HepG2 (cell line): ENCODE data around the gene SEPTIN10. TPM values are rescaled to one million over a fixed set of nuclear protein-coding genes. Genes with fewer than 3 reads are reported as not detected.
A peak's percentile ranks its signal among the peaks of the same experiment; 100 is the strongest.

Experiments
- FOXO1 ChIP-seq: sonication (generic); formaldehyde crosslinking; IDR thresholded peaks from 2 replicates; pipeline ENCODE4 v1.4.0; 2020; ENCODE audit warnings: missing genetic modification reagents
- KLF16 ChIP-seq, 2 experiments: sonication (generic) in 1 of 2; formaldehyde crosslinking in 1 of 2; IDR thresholded peaks; 2 replicates each; pipeline versions ENCODE4 v1.6.1 to v1.8.0; 2016 to 2023; ENCODE audit warnings: missing genetic modification reagents in 2 of 2, missing compliant biosample characterization in 1 of 2
- KMT2A ChIP-seq: sonication (generic); formaldehyde crosslinking; IDR thresholded peaks from 2 replicates; pipeline ENCODE4 v1.4.0; 2020; ENCODE audit warnings: missing genetic modification reagents
- MTA1 ChIP-seq: sonication (generic); formaldehyde crosslinking; IDR thresholded peaks from 2 replicates; pipeline ENCODE4 v1.4.0; 2020; ENCODE audit warnings: missing genetic modification reagents, mild to moderate bottlenecking, borderline replicate concordance
- MTF2 ChIP-seq: sonication (generic); formaldehyde crosslinking; IDR thresholded peaks from 2 replicates; pipeline ENCODE4 v1.5.0; 2020; ENCODE audit warnings: missing genetic modification reagents, borderline replicate concordance
- NCOA2 ChIP-seq: sonication (generic); formaldehyde crosslinking; IDR thresholded peaks from 2 replicates; pipeline ENCODE4 v1.8.0; 2022; ENCODE audit warnings: inconsistent platforms
- NFYC ChIP-seq: IDR thresholded peaks from 2 replicates; pipeline ENCODE4 v1.6.1; 2016; ENCODE audit warnings: missing genetic modification reagents, missing compliant biosample characterization
- RELA ChIP-seq: sonication (generic); formaldehyde crosslinking; IDR thresholded peaks from 2 replicates; pipeline ENCODE4 v1.4.0; 2020; ENCODE audit warnings: missing genetic modification reagents
- SAFB2 ChIP-seq: sonication (generic); formaldehyde crosslinking; IDR thresholded peaks from 2 replicates; pipeline ENCODE4 v1.5.1; 2020; ENCODE audit warnings: missing genetic modification reagents, low read depth, mild to moderate bottlenecking, borderline replicate concordance
- SETDB1 ChIP-seq: sonication (generic); formaldehyde crosslinking; IDR thresholded peaks from 2 replicates; pipeline ENCODE4 v1.5.1; 2020; ENCODE audit warnings: missing genetic modification reagents, mild to moderate bottlenecking, borderline replicate concordance
- TCF7L2 ChIP-seq: IDR thresholded peaks from 2 replicates; pipeline ENCODE4 v1.6.1; 2011; ENCODE audit warnings: mild to moderate bottlenecking, low read depth, low read length, moderate library complexity
- ZNF12 ChIP-seq: sonication (generic); formaldehyde crosslinking; IDR thresholded peaks from 2 replicates; pipeline ENCODE4 v1.5.0; 2020; ENCODE audit warnings: missing genetic modification reagents
- ZNF235 ChIP-seq: sonication (generic); formaldehyde crosslinking; IDR thresholded peaks from 2 replicates; pipeline ENCODE4 v1.8.1; 2023; ENCODE audit warnings: mild to moderate bottlenecking, missing genetic modification reagents, borderline replicate concordance
- ZNF264 ChIP-seq: sonication (generic); formaldehyde crosslinking; IDR thresholded peaks from 2 replicates; pipeline ENCODE4 v1.4.0; 2020; ENCODE audit warnings: missing genetic modification reagents
- ZNF777 ChIP-seq: sonication (generic); formaldehyde crosslinking; IDR thresholded peaks from 2 replicates; pipeline ENCODE4 v1.4.0; 2020; ENCODE audit warnings: missing genetic modification reagents
- ZNF879 ChIP-seq: sonication (generic); formaldehyde crosslinking; IDR thresholded peaks from 2 replicates; pipeline ENCODE4 v1.8.1; 2023; ENCODE audit warnings: missing genetic modification reagents
- ZSCAN22 ChIP-seq: sonication (generic); formaldehyde crosslinking; IDR thresholded peaks from 2 replicates; pipeline ENCODE4 v1.4.0; 2020; ENCODE audit warnings: mild to moderate bottlenecking, missing genetic modification reagents
- polyA plus RNA-seq, 8 experiments: library from polyadenylated mRNA; depleted of rRNA in 3 of 8; stranded (reverse) in 7 of 8; unstranded in 1 of 8; fragments of >200 nt; fragmentation: Illumina TruSeq in 4 of 8; extraction: Trizol in 4 of 8; gene quantifications; 2 replicates each; pipeline versions ENCODE4 v1.2.1 to v1.2.3, GENCODE V29; 2011 to 2016; ENCODE audit warnings: low read depth in 4 of 8, missing spikeins in 1 of 8, mixed read lengths in 1 of 8; ENCODE audit not compliant: insufficient read depth in 1 of 8
- total RNA-seq, 5 experiments: library from RNA; depleted of rRNA; stranded (reverse); fragments of >200 nt; fragmentation: Illumina TruSeq; extraction: Trizol; gene quantifications; 2 replicates each; pipeline ENCODE4 v1.2.3, GENCODE V29; 2016; ENCODE audit warnings: low read depth in 1 of 5
- TF ChIP-seq, protein P1 (sequence below): sonication (generic); formaldehyde crosslinking; IDR thresholded peaks from 2 replicates; pipeline ENCODE4 v1.5.0; 2020; ENCODE audit warnings: mild to moderate bottlenecking, low read depth, missing genetic modification reagents, borderline replicate concordance
- TF ChIP-seq, protein P2 (sequence below): sonication (generic); formaldehyde crosslinking; IDR thresholded peaks from 2 replicates; pipeline ENCODE4 v1.4.0; 2020; ENCODE audit warnings: mild to moderate bottlenecking, missing genetic modification reagents
- TF ChIP-seq, protein P3 (sequence below): sonication (generic); formaldehyde crosslinking; conservative IDR thresholded peaks from 2 replicates; pipeline ENCODE4 v1.8.1; 2023; ENCODE audit warnings: missing genetic modification reagents
- TF ChIP-seq, protein P4 (sequence below), 2 experiments: sonication (generic) in 1 of 2; formaldehyde crosslinking in 1 of 2; IDR thresholded peaks; 2 replicates each; pipeline versions ENCODE4 v1.5.1 to v1.6.1; 2011 to 2020; ENCODE audit warnings: borderline replicate concordance in 1 of 2, low read depth in 1 of 2, low read length in 1 of 2, mild to moderate bottlenecking in 1 of 2, missing genetic modification reagents in 1 of 2, moderate library complexity in 1 of 2

SEPTIN10 gene
- total and polyA plus RNA-seq, 2 of the 13 experiments (the other 11 are each of a cell fraction or from before 2014, with no cell fraction given), result 45.8 to 67.5 TPM

DNA sequence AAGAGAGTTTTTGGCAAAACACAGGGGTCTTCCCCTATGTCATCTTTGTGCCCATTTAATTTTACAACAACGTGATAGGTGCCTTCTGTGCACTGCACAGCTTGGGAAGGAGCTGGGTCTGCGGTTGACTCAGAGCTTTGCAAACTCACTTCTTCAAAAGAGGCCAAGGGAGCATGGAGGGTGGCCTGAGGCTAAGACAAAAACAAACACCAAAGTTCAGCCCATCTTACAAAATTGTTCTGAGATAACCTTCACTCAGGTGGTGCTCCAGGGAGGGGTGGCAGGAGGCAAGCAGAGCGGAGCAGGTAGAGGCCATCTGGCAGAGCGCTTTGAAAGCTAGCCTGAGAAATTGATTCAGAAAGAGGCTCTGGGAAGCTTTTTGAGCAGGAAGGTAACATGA lies 10.2 kb upstream of the SEPTIN10 start (continued):
- no peak for TF ChIP-seq NFYC
- TF ChIP-seq ZNF777 (CRISPR knock-in tag), result no peak
- no peak for TF ChIP-seq TCF7L2
- no peak for TF ChIP-seq ZSCAN22 (CRISPR knock-in tag)
- TF ChIP-seq MTA1 (CRISPR knock-in tag), result no peak
- TF ChIP-seq, protein P1, sequence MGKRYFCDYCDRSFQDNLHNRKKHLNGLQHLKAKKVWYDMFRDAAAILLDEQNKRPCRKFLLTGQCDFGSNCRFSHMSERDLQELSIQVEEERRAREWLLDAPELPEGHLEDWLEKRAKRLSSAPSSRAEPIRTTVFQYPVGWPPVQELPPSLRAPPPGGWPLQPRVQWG (CRISPR knock-in tag), result no peak
- TF ChIP-seq ZNF264 (CRISPR knock-in tag), result no peak
- TF ChIP-seq ZNF235 (CRISPR knock-in tag), result no peak
- TF ChIP-seq FOXO1 (CRISPR knock-in tag), result peak; percentile 31; the same call in 1 of the 2 replicates
- no peak for TF ChIP-seq NCOA2 (CRISPR knock-in tag)
- TF ChIP-seq RELA (CRISPR knock-in tag), result no peak
- TF ChIP-seq MTF2 (CRISPR knock-in tag), result no peak
- TF ChIP-seq, protein P2, sequence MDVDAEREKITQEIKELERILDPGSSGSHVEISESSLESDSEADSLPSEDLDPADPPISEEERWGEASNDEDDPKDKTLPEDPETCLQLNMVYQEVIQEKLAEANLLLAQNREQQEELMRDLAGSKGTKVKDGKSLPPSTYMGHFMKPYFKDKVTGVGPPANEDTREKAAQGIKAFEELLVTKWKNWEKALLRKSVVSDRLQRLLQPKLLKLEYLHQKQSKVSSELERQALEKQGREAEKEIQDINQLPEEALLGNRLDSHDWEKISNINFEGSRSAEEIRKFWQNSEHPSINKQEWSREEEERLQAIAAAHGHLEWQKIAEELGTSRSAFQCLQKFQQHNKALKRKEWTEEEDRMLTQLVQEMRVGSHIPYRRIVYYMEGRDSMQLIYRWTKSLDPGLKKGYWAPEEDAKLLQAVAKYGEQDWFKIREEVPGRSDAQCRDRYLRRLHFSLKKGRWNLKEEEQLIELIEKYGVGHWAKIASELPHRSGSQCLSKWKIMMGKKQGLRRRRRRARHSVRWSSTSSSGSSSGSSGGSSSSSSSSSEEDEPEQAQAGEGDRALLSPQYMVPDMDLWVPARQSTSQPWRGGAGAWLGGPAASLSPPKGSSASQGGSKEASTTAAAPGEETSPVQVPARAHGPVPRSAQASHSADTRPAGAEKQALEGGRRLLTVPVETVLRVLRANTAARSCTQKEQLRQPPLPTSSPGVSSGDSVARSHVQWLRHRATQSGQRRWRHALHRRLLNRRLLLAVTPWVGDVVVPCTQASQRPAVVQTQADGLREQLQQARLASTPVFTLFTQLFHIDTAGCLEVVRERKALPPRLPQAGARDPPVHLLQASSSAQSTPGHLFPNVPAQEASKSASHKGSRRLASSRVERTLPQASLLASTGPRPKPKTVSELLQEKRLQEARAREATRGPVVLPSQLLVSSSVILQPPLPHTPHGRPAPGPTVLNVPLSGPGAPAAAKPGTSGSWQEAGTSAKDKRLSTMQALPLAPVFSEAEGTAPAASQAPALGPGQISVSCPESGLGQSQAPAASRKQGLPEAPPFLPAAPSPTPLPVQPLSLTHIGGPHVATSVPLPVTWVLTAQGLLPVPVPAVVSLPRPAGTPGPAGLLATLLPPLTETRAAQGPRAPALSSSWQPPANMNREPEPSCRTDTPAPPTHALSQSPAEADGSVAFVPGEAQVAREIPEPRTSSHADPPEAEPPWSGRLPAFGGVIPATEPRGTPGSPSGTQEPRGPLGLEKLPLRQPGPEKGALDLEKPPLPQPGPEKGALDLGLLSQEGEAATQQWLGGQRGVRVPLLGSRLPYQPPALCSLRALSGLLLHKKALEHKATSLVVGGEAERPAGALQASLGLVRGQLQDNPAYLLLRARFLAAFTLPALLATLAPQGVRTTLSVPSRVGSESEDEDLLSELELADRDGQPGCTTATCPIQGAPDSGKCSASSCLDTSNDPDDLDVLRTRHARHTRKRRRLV (CRISPR knock-in tag), result no peak
- TF ChIP-seq SETDB1 (CRISPR knock-in tag), result no peak
- no peak for TF ChIP-seq SAFB2 (CRISPR knock-in tag)
- TF ChIP-seq, protein P3, sequence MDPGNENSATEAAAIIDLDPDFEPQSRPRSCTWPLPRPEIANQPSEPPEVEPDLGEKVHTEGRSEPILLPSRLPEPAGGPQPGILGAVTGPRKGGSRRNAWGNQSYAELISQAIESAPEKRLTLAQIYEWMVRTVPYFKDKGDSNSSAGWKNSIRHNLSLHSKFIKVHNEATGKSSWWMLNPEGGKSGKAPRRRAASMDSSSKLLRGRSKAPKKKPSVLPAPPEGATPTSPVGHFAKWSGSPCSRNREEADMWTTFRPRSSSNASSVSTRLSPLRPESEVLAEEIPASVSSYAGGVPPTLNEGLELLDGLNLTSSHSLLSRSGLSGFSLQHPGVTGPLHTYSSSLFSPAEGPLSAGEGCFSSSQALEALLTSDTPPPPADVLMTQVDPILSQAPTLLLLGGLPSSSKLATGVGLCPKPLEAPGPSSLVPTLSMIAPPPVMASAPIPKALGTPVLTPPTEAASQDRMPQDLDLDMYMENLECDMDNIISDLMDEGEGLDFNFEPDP, result no peak
- no peak for TF ChIP-seq ZNF12 (CRISPR knock-in tag)
- TF ChIP-seq, protein P4, sequence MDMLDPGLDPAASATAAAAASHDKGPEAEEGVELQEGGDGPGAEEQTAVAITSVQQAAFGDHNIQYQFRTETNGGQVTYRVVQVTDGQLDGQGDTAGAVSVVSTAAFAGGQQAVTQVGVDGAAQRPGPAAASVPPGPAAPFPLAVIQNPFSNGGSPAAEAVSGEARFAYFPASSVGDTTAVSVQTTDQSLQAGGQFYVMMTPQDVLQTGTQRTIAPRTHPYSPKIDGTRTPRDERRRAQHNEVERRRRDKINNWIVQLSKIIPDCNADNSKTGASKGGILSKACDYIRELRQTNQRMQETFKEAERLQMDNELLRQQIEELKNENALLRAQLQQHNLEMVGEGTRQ (IDR thresholded peaks at IDR 0.05; ENCODE audit: low read depth, low read length), result no peak
- TF ChIP-seq, protein P4 (CRISPR knock-in tag; IDR thresholded peaks at IDR 0.05; ENCODE audit: borderline replicate concordance), result no peak
- no peak for TF ChIP-seq KMT2A
- no peak for TF ChIP-seq ZNF879 (CRISPR knock-in tag)
- no peak for TF ChIP-seq KLF16 (CRISPR knock-in tag; IDR thresholded peaks at IDR 0.05)
